NCI-H2107 treated with DMSO at 0.1 percent for 48 hours (cell line): ENCODE measurements around the gene METAP1.
A peak's percentile ranks its signal among the peaks of the same experiment; 100 is the strongest.
"Not testable (repeated sequence)": the region's sequence is repeated elsewhere in the genome, so short reads cannot be mapped to it uniquely, and the experiment has no call there.

ENCODE experiments used
- DNase-seq: peaks from one replicate; lab custom pipeline; 2025; ENCODE audit not compliant: unreplicated experiment; lab: John Stamatoyannopoulos, UW

METAP1 gene

DNA sequence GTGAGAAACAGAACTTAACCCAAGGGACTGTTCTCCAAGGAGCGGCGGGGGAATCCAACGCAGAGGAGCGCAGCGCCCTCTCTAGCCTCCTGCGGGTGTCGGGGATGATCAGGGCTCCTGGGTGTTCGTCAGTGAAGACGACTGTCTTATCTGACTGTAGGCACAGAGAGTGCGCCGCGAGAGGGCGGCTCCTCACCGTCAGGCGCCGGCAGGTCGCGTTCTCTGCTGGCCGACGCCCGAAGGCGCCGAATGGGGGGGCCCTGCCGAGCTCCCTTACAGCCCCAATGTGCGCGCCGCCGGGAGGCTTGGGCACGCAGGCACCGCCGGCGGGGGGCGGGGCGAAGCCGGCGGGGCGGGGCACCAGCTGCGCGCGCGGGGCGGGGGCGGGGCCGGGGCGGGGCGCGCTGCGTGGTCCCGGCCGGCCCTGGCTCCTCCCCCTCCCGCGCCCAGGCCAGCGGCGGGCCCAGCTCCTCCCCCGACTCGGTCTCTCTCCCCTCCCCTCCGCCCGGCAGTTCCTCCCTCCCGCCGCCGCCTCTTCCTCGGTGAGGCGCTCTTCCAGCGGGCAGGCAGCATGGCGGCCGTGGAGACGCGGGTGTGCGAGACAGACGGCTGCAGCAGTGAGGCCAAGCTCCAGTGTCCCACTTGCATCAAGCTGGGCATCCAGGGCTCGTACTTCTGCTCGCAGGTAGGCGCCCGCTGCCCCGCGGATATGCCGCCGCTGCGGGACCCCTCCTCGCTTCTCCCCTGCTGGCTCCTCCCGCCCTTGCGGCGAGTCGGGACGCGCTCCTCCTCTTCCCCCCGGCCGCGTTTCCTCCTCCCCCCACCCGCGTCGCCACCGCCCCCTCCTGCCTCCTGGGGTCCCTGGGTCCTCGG, at the start of gene METAP1:
METAP1 (plus strand) TSS at position 539 of the 873 bp plus-strand sequence; CDS start at position 572, 33 bp downstream.
- DNase-seq: peak; percentile 74

DNA sequence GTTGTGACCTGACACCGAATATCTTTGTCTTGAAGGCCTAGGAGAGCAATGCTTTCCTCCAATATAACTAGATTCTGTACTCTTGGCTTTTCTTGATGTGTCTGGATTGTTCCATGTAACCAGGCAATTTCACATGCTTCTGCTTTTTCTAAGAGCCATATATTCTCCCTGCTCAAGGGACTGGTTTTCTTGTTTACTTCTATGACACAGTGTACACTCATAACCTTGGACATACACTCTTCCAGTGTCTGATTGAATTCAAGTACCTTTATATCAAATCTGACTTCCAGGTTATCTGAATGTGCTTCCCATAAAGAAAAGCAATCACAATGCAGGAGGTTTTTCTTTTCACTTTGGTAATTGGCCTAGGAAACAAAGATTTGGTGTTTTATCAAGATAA, 49.2 kb upstream of the METAP1 start:
- DNase-seq: no peak

DNA sequence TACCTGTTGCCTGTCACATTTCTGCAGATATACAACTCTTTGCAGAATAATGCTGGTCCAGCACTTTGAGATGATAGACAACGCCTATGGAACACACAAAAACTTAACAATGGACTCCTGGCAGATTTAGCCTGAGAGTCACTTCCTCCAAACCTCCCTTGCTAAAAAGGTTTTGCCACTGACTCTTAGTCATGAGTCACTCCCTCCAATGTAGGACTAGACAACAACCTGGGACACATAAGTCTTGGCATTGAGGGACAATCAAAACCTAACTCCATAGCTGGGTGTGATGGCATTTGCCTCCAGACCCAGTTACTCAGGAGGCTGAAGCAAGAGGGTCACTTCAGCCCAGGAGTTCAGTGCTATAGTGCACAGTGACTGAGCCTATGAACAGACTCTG, 44.6 kb upstream of the METAP1 start:
- DNase-seq: no peak

DNA sequence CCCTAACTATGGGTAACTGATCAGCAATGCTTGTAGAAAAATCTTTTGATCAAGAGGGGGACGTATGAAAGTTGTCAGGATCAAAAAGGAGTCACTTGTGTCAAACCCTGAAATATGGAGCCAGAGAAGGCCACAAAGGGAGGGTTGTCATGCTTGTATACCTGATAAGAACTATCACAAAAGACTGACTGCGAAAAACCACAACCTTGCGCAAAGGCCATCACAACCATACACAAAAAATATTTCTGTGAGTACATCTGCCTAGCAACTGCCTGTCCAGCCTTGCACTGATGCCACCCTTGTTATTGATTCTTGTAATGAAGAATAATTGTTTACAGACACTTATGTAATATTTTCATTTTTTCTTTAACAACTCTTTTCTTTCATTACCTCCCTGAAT, 43.8 kb upstream of the METAP1 start:
- no peak for DNase-seq

- DNase-seq: no peak
Observed at GRCh38 chr4:98955229-98955628, 40.3 kb upstream of the METAP1 start.

DNA sequence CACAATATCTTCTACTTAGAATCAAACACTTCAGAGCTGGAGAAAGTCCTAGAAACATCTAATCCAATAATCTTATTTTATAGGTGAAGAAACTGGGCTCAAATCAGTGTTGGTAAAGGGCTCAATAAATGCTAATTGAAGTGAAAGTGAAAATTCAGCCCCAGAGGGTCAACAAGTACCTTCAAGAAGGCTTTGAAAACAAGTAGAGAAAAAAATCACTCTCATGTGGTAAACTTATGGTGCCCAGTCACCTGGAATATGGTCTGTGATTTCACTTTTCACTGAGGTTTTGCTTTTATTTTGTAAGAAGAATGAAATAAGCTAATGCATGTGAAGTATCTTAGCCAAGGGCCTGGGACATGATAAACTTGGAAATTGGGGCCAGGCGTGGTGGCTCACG, 37.5 kb upstream of the METAP1 start:
- DNase-seq: no peak

DNA sequence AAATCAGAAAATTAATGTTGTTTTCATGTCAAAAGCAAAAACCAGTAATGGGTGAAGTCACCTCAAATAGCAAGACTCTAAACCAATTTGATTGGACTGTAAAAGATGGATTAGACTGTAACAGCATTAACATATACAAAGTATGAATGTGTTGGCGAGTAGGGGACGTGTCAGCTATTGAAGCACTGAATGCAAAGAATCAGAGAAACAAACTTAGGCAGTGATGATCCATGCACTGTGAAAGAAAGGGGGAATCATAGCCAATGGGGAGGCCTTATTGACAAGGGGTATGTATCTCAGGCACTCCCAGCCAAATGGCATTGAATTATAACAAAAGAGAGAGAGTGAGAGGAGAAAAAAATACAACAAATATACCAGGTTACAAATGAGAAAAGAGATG, 36.1 kb upstream of the METAP1 start:
- DNase-seq: no peak

GRCh38 chr4:98961770-98962169, 33.8 kb upstream of the METAP1 start:
- no peak for DNase-seq

- DNase-seq: no peak
Observed at GRCh38 chr4:98963538-98964433, 31.7 kb upstream of the METAP1 start.

- no peak for DNase-seq
Observed at GRCh38 chr4:98966926-98967325, 28.6 kb upstream of the METAP1 start.

- no peak for DNase-seq
Observed at GRCh38 chr4:98967786-98968329, 27.7 kb upstream of the METAP1 start.

GRCh38 chr4:98969878-98970785, 25.4 kb upstream of the METAP1 start:
- no peak for DNase-seq

DNA sequence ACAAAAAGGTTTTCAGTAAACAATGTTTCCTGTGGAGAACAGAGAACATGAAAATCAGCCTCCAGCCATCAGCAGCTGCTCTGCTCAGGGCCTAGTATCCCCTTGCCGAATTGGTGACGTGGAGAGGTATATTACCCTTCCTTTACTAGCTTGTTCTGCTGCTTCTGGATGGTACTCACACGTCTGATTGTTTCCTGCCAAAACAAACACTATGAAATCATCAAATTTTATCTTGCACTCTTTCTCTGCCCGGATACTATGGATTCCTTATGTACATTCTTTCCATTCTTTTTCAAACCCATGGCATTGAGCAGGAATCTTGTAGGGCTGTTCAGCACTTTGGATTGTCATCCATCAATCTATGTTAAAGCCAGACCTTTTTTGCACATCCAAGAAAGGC, 18.8 kb upstream of the METAP1 start:
- no peak for DNase-seq

DNA sequence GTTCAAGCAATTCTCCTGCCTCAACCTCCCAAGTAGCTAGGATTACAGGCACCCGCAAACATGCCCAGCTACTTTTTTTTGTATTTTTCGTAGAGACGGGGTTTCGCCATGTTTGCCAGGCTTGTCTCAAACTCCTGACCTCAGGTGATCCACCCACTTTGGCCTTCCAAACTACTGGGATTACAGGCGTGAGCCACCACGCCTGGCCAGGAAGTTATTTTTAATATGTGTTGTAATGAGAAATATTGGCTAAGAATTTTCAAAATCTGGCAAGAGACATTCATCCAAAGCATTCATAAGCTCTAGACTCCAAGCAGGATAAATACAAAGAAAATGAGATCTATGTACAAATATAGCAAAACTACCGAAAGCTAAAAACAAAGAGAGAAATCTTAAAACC, 18.0 kb upstream of the METAP1 start:
- no peak for DNase-seq

GRCh38 chr4:98987720-98988119, 7.8 kb upstream of the METAP1 start:
- DNase-seq: no peak

- not testable (repeated sequence) for DNase-seq
Observed at GRCh38 chr4:98992835-98993234, 2.7 kb upstream of the METAP1 start.

DNA sequence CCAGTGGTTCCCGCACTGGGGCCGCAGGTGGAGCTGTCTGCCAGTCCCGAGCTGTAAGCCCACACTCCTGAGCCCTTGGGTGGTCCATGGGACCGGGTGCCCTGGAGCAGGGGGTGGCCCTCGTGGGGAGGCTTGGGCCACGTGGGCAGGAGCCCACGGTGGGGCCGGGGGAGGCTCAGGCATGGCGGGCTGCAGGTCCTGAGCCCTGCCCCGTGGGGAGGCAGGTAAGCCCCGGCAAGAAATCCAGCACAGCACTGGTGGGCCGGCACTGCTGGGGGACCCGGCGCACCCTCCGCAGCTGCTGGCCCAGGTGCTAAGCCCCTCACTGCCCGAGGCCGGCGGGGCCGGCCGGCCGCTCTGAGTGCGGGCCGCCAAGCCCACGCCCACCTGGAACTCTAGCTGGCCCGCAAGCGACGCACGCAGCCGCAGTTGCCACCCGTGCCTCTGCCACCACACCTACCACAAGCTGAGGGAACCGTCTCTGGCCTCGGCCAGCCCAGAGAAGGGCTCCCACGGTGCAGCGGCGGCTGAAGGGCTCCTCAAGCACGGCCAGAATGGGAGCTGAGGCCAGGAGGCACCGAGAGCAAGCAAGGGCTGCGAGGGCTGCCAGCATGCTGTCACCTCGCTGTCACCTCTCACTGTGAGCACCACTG, 2.0 kb upstream of the METAP1 start:
- no peak for DNase-seq

- no peak for DNase-seq
Observed at GRCh38 chr4:98994474-98995182, 893 bp upstream of the METAP1 start.

DNA sequence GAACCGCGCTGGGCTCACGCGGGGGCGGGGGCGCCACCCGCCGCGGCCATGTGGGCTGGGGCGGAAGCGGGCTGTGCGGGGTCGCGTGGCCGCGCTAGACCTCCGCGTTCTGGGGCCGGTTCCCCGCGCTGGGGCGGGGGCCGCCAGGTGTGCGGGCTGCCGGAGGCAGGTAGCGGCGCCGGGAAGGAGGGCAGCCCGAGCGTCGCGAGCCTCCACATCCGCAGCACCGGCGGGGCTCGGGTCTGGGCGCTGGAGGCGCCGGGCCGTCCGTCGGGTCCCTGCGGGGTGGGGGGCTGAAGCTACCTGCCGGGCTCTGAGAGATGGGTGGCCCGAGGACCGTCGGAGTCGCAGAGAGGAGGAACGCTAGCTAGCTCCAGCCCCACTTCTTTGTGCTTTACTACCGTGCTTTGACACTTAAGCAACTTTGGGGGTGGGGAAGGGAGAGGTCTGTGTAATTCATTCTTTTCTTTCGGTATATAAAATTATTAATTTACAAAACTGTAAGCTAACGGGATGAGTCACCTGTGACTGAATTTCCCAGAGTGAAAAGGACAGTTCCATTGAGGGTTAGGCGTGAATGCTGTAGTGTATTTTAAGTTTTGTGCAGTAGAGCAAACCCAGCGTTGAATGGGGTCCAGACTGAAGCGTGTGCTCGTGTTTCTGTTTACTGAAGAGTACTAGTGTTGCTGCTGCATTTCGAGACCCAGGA, 689 bp downstream of the METAP1 start:
- DNase-seq: peak; percentile 15
